HG03108 (cell line): ENCODE data around the gene SLC30A5.
"Not testable (repeated sequence)": the region's sequence is repeated elsewhere in the genome, so short reads cannot be mapped to it uniquely, and the experiment has no call there.

Experiments
- ATAC-seq: cut with Tn5 transposase; IDR thresholded peaks from one replicate; pipeline ENCODE4 v1.9.1; 2021; ENCODE audit warnings: moderate library complexity; ENCODE audit not compliant: unreplicated experiment

SLC30A5 gene

GRCh38 chr5:69103521-69103920, 9.7 kb downstream of the SLC30A5 start:
- no peak for ATAC-seq

- ATAC-seq = peak; percentile 84
Observed at GRCh38 chr5:69105996-69106906, 12.4 kb downstream of the SLC30A5 start.

GRCh38 chr5:69108367-69108766, 14.6 kb downstream of the SLC30A5 start:
- not testable (repeated sequence) for ATAC-seq

GRCh38 chr5:69113851-69114250, 20.0 kb downstream of the SLC30A5 start:
- no peak for ATAC-seq

GRCh38 chr5:69115526-69115925, 21.7 kb downstream of the SLC30A5 start:
- ATAC-seq = no peak

GRCh38 chr5:69129413-69129812, 35.6 kb downstream of the SLC30A5 start:
- ATAC-seq = no peak

- no peak for ATAC-seq
Observed at GRCh38 chr5:69130241-69130640, 36.4 kb downstream of the SLC30A5 start.

GRCh38 chr5:69131304-69131703, 37.5 kb downstream of the SLC30A5 start:
- no peak for ATAC-seq

GRCh38 chr5:69134126-69134525, 40.3 kb downstream of the SLC30A5 start:
- no peak for ATAC-seq

GRCh38 chr5:69136293-69136692, 42.5 kb downstream of the SLC30A5 start:
- ATAC-seq = peak; percentile 89

GRCh38 chr5:69137208-69137607, 43.4 kb downstream of the SLC30A5 start:
- ATAC-seq = not testable (repeated sequence)

GRCh38 chr5:69137807-69138206, 44.0 kb downstream of the SLC30A5 start:
- no peak for ATAC-seq

- no peak for ATAC-seq
Observed at GRCh38 chr5:69138766-69139165, 45.0 kb downstream of the SLC30A5 start.

GRCh38 chr5:69140239-69140638, 46.4 kb downstream of the SLC30A5 start:
- ATAC-seq = not testable (repeated sequence)

GRCh38 chr5:69140827-69141226, 47.0 kb downstream of the SLC30A5 start:
- no peak for ATAC-seq

GRCh38 chr5:69148576-69148975, 54.8 kb downstream of the SLC30A5 start:
- not testable (repeated sequence) for ATAC-seq

GRCh38 chr5:69148981-69149675, 55.3 kb downstream of the SLC30A5 start:
- no peak for ATAC-seq

GRCh38 chr5:69149676-69150010, 55.8 kb downstream of the SLC30A5 start:
- ATAC-seq = no peak

- ATAC-seq = no peak
Observed at GRCh38 chr5:69152731-69153130, 58.9 kb downstream of the SLC30A5 start.

- no peak for ATAC-seq
Observed at GRCh38 chr5:69156456-69156855, 62.6 kb downstream of the SLC30A5 start.

GRCh38 chr5:69158039-69158438, 64.2 kb downstream of the SLC30A5 start:
- no peak for ATAC-seq

GRCh38 chr5:69160651-69161050, 66.8 kb downstream of the SLC30A5 start:
- no peak for ATAC-seq
